Stimulated activated CD8-positive, alpha-beta memory T cell treated with anti-CD3 and anti-CD28 coated beads, Interleukin-15, amount 100 ng/mL, for 48 hours (primary cell): ENCODE measurements around the gene BAX.

Source experiments
- DNase-seq, 2 donors: peaks; one replicate each; pipeline ENCODE4 v3.0.0-alpha.2; 2020; ENCODE audit warnings: low read depth in 2 of 2

BAX gene

GRCh38 chr19:48985711-48986110 lies 31.0 kb downstream of the BAX start:
- no peak for DNase-seq

GRCh38 chr19:48986211-48986610 lies 31.5 kb downstream of the BAX start:
- DNase-seq, result no peak

GRCh38 chr19:48987323-48987722 lies 32.6 kb downstream of the BAX start:
- DNase-seq, result no peak

- no peak for DNase-seq
Measured at GRCh38 chr19:48988286-48988685, 33.6 kb downstream of the BAX start.

GRCh38 chr19:48988860-48989259 lies 34.2 kb downstream of the BAX start:
- no peak for DNase-seq

- no peak for DNase-seq
Measured at GRCh38 chr19:48989701-48990291, 35.1 kb downstream of the BAX start.

GRCh38 chr19:48990400-48990799 lies 35.7 kb downstream of the BAX start:
- no peak for DNase-seq

- no peak for DNase-seq
Measured at GRCh38 chr19:48991011-48991609, 36.4 kb downstream of the BAX start.

GRCh38 chr19:48991873-48992580 lies 37.4 kb downstream of the BAX start:
- no peak for DNase-seq

GRCh38 chr19:48992581-48993174 lies 38.0 kb downstream of the BAX start:
- DNase-seq, result no peak

GRCh38 chr19:48993175-48994034 lies 38.7 kb downstream of the BAX start, which contains the start of the genes GYS1 and RUVBL2:
Gene GYS1 (minus strand): TSS chr19:48993309. CDS start chr19:48993112, 197 bp downstream.
Gene RUVBL2 (plus strand): TSS chr19:48993887. CDS start chr19:48993912, 25 bp downstream.
- DNase-seq, result peak; percentile 99

GRCh38 chr19:48994035-48994386 lies 39.3 kb downstream of the BAX start:
- DNase-seq, result no peak

GRCh38 chr19:48997972-48998371 lies 43.3 kb downstream of the BAX start:
- no peak for DNase-seq

- peak; percentile 44 to 49 for DNase-seq
Measured at GRCh38 chr19:48999481-49000325, 45.0 kb downstream of the BAX start.

GRCh38 chr19:49004133-49004532 lies 49.5 kb downstream of the BAX start:
- no peak for DNase-seq

GRCh38 chr19:49004964-49005614 lies 50.4 kb downstream of the BAX start:
- no peak for DNase-seq

GRCh38 chr19:49006905-49007304 lies 52.2 kb downstream of the BAX start:
- no peak for DNase-seq

GRCh38 chr19:49009828-49010227 lies 55.2 kb downstream of the BAX start:
- DNase-seq, result no peak

- DNase-seq, result no peak
Measured at GRCh38 chr19:49010453-49010852, 55.8 kb downstream of the BAX start.

GRCh38 chr19:49011194-49011593 lies 56.5 kb downstream of the BAX start:
- DNase-seq, result no peak
